HG03066 (cell line): ENCODE measurements around the gene UTS2B.

Experiments
- ATAC-seq: cut with Tn5 transposase; IDR thresholded peaks from one replicate; pipeline ENCODE4 v1.9.1; 2021; ENCODE audit warnings: low read depth; ENCODE audit not compliant: unreplicated experiment

UTS2B gene

DNA sequence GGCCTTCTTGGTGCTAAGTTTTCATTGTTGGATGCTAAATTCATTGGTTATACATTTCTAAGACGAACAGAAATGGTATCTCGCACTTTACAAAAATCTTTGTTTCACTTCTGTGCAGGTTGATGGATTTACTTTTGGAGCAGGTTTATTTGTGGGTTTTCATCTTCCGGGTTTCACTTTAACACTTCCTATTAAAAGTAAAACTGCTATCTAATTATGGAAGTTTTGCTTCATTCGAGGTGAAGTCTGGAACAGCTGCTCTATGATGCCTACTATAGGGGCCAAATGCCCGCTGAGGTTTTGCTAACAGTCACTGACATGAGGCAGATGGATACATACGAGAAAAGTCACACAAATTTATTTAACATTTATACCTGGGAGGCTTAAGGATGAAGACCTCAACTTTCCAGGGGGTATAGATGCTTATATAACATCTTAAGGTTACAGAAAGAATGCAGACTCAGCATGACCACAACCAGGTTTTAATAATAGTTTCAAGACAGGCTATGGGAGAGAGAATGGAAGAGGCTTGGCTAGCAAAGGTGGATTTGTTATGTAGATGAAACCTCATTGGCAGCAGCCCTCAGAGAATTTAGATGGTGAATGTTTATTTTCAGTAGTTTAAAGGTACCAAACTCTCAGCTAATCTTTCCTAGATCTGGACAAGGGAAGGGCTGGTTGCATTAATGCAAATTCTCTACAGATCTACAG lies 77.1 kb downstream of the UTS2B start:
- peak; percentile 49 for ATAC-seq

DNA sequence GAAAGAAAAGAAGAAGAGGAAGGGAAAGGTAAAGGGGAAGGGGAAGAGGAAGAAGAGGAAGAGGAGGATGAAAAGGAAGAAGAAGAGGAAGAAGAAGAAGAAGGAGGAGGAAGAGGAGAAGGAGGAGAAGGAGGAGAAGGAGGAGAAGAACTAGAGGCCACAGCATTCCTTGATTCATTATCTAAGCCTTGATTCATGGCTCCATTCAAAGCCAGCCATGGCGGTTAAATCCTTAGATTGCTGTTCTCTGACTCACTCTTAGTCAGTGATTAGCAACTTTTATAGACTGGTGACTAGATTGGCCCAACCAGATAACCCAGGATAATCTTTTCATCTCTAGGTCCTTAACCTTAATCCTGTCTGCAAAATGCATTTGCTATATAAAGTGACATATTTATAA lies 83.7 kb downstream of the UTS2B start:
- no peak for ATAC-seq

DNA sequence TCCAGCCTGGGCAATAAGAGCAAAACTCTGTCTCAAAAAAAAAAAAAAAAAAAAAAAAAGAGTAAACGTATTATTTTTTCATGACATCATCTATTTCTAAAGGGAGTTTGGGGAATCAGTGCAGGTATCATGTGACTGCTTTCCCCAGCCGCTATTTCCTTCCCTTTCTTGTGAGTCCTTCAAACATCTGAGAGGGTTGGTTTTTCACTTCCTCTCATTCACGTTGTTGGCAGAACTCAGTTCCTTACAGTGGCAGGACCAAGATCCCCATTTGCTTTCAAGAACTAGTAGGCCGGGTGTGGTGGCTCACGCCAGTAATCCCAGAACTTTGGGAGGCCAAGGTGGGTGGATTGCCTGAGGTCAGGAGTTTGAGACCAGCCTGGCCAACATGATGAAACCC lies 84.3 kb downstream of the UTS2B start:
- peak; percentile 79 for ATAC-seq

DNA sequence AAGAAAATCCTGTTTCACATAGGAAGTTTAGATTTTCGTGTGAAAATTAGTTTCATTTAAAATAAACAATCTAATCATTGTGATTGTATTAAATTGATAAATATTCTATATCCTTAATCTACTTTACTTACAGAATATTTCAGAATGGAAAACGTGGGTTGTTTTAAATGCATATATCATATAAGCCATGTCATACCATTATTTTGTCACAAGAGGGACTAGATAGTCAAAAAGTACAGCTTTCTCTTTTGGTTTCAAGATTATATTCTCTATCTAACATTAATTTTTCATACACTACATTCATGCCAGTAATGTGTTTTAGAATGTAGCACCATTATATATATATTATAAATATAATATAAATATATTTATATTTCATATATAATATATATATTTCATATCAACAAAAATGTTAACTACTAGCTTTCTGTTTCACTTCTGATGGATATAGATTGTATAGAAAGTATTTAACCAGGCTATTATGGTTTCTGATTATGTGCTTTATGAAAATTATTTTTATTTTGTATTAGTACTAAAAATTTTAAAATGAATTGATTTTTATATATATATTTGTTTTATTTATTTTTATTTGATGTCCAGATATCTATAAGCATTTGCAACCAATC lies 86.0 kb downstream of the UTS2B start:
- ATAC-seq: no peak

DNA sequence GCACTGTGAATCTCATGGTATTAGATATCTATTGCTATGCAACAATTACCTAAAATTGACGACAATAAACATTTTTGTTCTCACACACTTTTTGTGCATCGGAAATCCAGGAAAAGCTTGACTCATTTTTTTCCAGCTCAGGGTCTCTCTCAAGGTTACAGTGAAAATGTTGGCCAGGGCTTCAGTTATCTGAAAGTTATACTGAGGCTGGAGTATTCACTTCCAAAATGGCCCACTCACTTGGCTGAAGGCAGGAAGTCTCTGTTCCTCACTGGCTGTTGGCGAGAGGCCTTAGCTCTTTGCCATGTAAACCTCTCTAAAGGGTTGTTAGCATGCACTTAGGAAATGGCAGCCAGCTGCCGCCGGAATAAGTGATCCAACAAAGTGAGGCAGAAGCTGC lies 89.8 kb downstream of the UTS2B start:
- no peak for ATAC-seq

DNA sequence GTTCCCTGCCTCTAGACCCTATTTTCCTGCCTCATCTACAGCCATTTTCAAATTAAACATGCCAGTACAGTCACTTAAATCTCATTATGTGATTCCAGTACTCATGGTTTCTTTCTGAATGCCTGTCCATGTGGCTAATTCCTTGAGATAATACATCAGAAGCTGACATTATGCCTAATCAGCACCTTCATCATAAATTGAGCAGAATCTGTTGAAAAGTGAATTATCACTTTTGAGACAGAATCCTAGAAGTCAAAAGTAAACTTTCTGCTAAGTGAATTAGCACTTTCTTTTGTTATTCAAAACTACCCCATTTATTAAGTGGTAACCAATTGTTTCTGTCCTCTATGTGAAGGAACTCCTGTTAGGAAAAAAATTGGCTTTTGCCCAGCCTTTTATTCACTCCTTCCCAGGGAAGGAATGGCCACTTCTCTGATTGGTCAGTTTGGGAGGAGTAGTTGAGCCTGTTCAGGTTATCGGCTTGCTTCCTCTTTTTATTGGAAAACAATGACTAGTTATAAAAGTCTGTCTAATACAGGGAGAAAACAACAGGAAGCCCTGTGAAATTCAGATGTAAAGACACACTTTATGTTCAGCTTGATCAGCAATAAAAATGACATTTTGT lies 90.8 kb downstream of the UTS2B start:
- ATAC-seq: no peak

DNA sequence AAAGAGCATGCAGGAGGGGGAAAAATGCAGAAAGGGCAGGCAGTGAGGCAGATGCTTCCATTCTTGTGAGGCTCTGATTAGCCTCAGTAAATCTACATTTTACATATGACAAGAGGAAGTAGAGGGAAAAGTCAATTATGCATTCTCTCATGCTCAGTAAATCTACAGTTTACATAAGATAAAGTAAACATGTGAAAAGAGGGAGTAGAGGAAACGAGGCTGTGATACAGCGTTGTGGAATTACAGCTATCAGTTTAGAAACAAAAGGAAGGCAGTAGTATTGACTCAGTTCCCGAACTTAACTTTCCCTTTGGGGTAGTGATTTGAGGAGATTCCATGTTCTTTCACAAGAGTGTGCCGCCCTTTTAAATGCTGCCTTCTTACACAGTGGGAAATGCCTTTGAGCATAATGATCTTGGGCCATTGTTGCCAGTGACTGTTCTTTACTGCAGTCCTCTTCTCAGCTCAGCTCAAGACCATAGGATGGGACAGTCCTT lies 92.0 kb downstream of the UTS2B start:
- ATAC-seq: no peak

DNA sequence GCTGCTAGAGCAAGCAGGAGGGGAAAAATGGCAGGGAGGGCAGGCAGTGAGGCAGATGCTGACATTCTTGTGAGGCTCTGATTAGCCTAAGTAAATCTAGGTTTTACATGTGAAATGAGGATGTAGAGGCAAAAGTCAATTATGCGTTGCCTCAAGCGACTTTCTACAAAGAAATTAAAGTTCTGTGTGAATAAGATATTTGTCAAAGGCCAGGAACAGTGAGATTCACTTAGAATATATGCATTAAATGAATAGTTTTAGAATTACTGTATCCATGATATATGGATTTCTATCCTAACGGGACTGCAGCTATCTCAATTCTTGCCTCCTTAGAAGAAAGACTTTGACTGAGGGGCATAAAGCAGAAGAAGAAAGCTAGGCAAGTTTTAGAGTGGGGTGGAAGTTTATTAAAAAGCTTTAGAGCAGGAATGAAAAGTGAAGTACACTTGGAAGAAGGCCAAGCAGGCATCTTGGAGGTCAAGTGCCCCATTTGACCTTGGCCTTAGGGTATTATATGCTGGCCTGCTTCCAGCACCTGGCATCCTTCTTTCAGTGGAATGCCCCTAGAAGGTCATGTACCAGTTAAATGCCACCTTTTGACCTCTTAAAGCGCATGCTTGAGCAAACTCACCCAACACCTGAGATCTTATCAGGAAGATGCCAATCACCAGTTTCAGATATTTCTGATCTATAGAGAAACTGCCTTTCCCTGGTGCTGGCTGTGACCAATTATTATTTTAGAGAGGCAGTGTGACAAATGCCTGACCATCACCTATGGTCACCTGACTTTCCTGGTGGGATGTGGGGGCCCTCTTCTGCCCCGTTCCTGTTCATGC lies 93.1 kb downstream of the UTS2B start:
- ATAC-seq: no peak

DNA sequence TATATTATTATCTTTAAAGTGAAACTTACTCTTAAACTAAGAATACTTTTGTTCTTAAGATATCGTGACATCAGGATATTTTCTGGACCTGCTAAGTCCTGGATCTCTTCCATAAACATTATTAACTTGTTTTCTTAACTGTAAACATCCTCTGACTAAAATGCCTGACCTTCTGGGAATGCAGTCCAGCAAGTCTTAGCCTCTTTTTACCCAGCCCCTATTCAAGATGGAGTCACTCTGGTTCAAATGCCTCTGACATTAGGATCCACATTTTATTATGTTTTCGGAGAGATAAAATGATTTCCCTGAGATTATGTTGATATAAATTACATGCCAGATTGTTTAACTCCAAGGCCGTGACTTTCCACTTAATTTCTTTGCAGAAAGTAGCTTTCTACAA lies 93.7 kb downstream of the UTS2B start:
- ATAC-seq: no peak

DNA sequence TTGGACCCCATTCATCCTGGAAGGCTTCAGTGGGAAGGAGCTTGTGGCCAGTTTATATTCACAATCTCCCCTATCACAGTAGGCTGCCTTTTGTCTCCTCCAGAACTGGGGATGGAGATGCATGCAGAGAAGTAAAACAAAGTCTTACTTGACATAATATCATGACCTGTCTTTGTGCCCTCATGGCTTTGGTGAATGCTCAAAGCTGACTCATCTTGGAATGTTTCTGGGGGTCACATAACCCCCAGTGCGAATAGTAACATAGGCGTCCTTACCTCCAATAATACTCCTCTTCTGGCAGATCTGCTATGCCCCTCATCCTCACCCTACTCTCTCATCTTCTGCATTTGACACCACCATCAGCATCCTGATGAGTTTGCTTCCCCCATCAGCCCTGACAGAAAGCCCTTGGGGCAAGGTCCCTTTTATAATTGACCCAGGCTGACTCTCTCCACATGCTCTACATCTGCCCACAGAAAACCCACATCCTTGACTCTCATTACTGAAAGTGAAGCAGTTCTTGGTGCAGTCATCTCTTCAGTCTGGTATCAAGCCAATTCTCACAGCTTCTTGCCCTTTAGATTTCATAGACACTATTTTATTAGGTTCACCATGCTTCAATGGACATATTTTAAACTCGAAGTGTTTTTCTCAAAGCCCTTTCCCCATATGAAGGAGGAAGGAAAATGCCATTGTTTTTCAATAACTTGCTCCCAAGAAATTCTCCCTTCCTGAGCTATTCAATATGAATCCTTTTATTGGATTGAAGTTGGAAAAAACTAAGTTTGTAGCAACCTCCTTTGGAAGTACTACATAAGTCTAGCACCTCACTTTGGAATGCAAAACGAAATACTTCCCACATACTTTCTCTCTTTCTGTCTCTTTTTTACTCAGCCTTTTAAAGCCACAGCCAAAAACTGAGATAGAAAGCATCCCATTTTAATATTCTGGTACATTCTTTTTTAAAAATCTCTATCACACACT lies 94.7 kb downstream of the UTS2B start:
- peak; percentile 99 for ATAC-seq

DNA sequence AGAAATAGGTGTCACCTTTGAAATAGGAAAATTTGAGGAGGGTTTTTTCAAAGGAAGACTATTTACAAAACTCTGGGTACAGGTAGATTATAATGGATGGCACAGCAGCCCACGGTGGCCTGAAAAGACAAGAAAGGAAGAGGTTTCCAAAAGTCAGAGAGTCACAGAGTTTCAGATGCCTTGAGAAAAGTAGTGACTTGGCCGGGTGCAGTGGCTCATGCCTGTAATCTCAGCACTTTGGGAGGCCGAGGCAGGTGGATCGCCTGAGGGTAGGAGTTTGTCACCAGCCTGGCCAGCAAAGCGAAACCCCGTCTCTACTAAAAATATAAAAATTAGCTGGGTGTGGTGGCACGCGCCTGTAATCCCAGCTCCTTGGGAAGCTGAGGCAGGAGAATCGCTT lies 96.1 kb downstream of the UTS2B start:
- ATAC-seq: no peak

DNA sequence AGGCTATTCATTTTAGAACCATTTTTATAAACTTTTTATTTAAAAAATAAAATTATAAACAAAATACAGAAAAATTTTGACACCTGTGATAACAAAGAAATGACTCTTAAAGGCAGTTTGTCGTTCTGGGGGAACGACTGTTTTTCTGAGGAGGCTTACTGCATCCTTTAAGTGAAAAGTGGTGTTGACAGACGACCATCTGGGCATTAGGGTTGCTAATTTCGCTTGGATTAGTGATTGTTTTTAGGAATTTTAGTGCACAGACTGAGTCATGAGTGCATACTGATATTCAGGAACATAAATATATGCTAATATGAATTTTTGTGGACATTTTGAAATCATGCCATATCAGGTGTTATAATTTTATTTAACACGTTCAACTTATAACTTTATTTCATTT lies 102.8 kb downstream of the UTS2B start:
- ATAC-seq: no peak

DNA sequence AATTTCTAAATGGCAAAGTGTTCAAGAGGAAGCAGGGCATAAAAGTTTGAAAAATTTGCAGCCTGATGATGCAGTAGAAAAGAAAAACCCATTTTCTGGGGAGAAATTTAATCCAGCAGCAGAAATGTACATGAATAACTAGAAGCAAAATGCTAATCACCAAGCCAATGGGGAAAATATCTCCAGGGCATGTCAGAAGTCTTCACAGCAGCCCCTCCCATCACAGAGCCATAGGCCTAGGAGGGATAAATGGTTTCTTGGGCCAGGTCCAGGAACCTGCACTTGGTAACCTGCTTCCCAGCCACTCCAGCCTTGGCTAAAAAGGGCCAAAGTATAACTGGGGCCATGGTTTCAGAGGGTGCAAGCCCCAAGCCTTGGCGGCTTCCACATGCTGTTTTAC lies 108.7 kb downstream of the UTS2B start:
- no peak for ATAC-seq

DNA sequence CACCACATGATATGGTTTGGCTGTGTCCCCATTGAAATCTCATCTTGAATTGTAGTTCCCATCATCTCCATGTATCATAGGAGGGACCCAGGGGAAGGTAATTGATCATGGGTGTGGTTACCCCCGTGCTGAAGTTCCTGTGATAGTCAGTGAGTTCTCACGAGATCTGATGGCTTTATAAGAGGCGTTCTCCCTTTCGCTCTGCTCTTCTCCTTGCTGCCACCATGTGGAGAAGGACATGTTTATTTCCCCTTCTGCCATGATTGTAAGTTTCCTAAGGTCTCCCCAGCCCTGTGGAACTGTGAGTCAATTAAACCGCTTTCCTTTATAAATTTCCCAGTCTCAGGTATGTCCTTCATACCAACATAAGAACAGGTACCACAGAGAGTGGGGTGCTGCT lies 109.4 kb downstream of the UTS2B start:
- no peak for ATAC-seq

DNA sequence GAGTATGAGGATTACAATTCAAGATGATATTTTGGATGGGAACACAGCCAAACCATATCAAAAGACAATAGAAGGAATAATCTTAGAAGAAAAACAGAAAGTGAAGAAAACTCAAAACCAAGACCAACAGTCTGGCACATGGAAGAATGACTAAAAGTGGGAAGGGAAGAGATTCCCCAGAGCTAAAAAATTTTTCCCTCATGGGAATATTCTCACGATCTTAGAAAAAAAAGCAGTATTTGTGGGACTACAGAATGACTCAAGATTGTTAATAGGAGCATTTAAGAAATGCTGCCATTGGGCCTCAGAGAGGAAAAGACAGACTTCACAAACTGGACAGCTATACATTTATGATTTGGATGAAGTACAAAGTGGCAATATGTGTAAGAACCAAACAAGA lies 113.0 kb downstream of the UTS2B start:
- ATAC-seq: no peak
